Measurements from ENCODE around the gene RNF213.

Gene RNF213

GRCh38 chr17:80424878-80425765 is 164.5 kb downstream of the RNF213 start:
- DNase-seq = no peak

- DNase-seq = no peak
Observed at GRCh38 chr17:80425835-80426426, 165.3 kb downstream of the RNF213 start.

GRCh38 chr17:80426671-80427326 is 166.1 kb downstream of the RNF213 start:
- peak; percentile 32 to 63 for DNase-seq

GRCh38 chr17:80427366-80428282 is 167.0 kb downstream of the RNF213 start:
- DNase-seq = no peak

GRCh38 chr17:80428363-80428762 is 167.7 kb downstream of the RNF213 start:
- no peak for DNase-seq

GRCh38 chr17:80428796-80429195 is 168.1 kb downstream of the RNF213 start:
- DNase-seq = no peak

GRCh38 chr17:80429356-80430275 is 169.0 kb downstream of the RNF213 start:
- DNase-seq = no peak

GRCh38 chr17:80430446-80431245 is 170.0 kb downstream of the RNF213 start:
- DNase-seq = no peak

GRCh38 chr17:80431246-80432195 is 170.9 kb downstream of the RNF213 start:
- DNase-seq = no peak

- no peak for DNase-seq
Observed at GRCh38 chr17:80432350-80432955, 171.8 kb downstream of the RNF213 start.

GRCh38 chr17:80432961-80433550 is 172.4 kb downstream of the RNF213 start:
- no peak for DNase-seq

GRCh38 chr17:80433916-80434666 is 173.4 kb downstream of the RNF213 start:
- DNase-seq = no peak

GRCh38 chr17:80437532-80437931 is 176.9 kb downstream of the RNF213 start:
- DNase-seq = no peak

- no peak for DNase-seq
Observed at GRCh38 chr17:80438806-80439205, 178.2 kb downstream of the RNF213 start.

- DNase-seq = no peak
Observed at GRCh38 chr17:80439499-80439898, 178.8 kb downstream of the RNF213 start.

- no peak for DNase-seq
Observed at GRCh38 chr17:80441133-80441578, 180.5 kb downstream of the RNF213 start.

GRCh38 chr17:80441598-80442322 is 181.1 kb downstream of the RNF213 start:
- DNase-seq = no peak
